Left colon (tissue), 2 donors: Measurements from ENCODE around the gene BORCS5. TPM values are rescaled to one million over a fixed set of nuclear protein-coding genes. Genes with fewer than 3 reads are reported as not detected.

Experiments
- ATAC-seq: fragments of 200-7000 bp; cut with Tn5 transposase; one replicate; pipeline ENCODE4 v1.9.1; 2020; ENCODE audit warnings: mild to moderate bottlenecking, moderate library complexity
- DNase-seq, 2 donors: peaks; one replicate each; pipeline ENCODE4 v3.0.0-alpha.2; 2020
- intact Hi-C, 2 donors: fragments of 100-400 bp; cut with DNase I in 1 of 2; cut with micrococcal nuclease in 1 of 2; formaldehyde crosslinking; loops; one replicate each; pipeline versions ENCODE4 v1.11.2 to v1.14.0; 2022; cut with DNase I, micrococcal nuclease
- total RNA-seq, 2 donors: library from RNA; stranded (reverse); fragmentation: NEBNext Ultra II Directional; extraction: Animal tissue kit (Norgen Biotek cat#: 25700); gene quantifications; one replicate each; pipeline ENCODE4 v1.2.1, GENCODE V29; 2021
- donor health status: DM: no; HTN: no; CAD: no.
- donor health status: DM: yes; HTN: yes; CAD: no.

The BORCS5 gene
- total RNA-seq, 2 donors from 2014 or later, result 12.2 to 13.8 TPM

GRCh38 chr12:12378616-12379015 lies 21.7 kb downstream of the BORCS5 start:
- no peak for ATAC-seq
- no peak for DNase-seq
- intact Hi-C loops, result loop anchor here in 1 of 2 donors (5.0 to 10.0 kb wide), 2 partner anchors 186 to 324 kb away; partner anchors contain the start of gene DUSP16

GRCh38 chr12:12379831-12380730 lies 23.2 kb downstream of the BORCS5 start:
- DNase-seq, result no peak
- peak; percentile 49 for ATAC-seq
- intact Hi-C loops, result loop anchor here in 1 of 2 donors (5.0 to 10.0 kb wide), 2 partner anchors 185 to 322 kb away; partner anchors contain the start of gene DUSP16

- intact Hi-C loops, result no loop called here
- ATAC-seq, result no peak
- no peak for DNase-seq
Observed at GRCh38 chr12:12380949-12381593, 24.2 kb downstream of the BORCS5 start.

- intact Hi-C loops, result no loop called here
- no peak for ATAC-seq
- no peak for DNase-seq
Observed at GRCh38 chr12:12381982-12382381, 25.1 kb downstream of the BORCS5 start.

GRCh38 chr12:12384571-12385340 lies 27.9 kb downstream of the BORCS5 start:
- ATAC-seq (peak; percentile 89), DNase-seq (peak; percentile 34 to 40)
- intact Hi-C loops, result no loop called here

- DNase-seq, result no peak
- intact Hi-C loops, result no loop called here
- ATAC-seq, result no peak
Observed at GRCh38 chr12:12387501-12387900, 30.6 kb downstream of the BORCS5 start.

- ATAC-seq (no peak), DNase-seq (no peak)
- intact Hi-C loops, result no loop called here
Observed at GRCh38 chr12:12392413-12392812, 35.5 kb downstream of the BORCS5 start.

- ATAC-seq, result no peak
- intact Hi-C loops, result no loop called here
Observed at GRCh38 chr12:12393171-12393570, 36.3 kb downstream of the BORCS5 start.

GRCh38 chr12:12396694-12397093 lies 39.8 kb downstream of the BORCS5 start:
- DNase-seq, result no peak
- intact Hi-C loops, result no loop called here
- ATAC-seq, result no peak

More at GRCh38 chr12:12393171-12393570, 36.3 kb downstream of the BORCS5 start:
- DNase-seq, result no peak

- no peak for ATAC-seq
- DNase-seq, result no peak
- intact Hi-C loops, result no loop called here
Observed at GRCh38 chr12:12397184-12397583, 40.3 kb downstream of the BORCS5 start.

- DNase-seq (no peak), ATAC-seq (no peak)
- intact Hi-C loops, result no loop called here
Observed at GRCh38 chr12:12398026-12398859, 41.4 kb downstream of the BORCS5 start.

- DNase-seq (no peak), ATAC-seq (no peak)
- intact Hi-C loops, result no loop called here
Observed at GRCh38 chr12:12399161-12399560, 42.3 kb downstream of the BORCS5 start.

GRCh38 chr12:12399776-12400305 lies 43.0 kb downstream of the BORCS5 start:
- DNase-seq, result no peak
- ATAC-seq, result no peak
- intact Hi-C loops, result no loop called here

GRCh38 chr12:12400793-12401192 lies 43.9 kb downstream of the BORCS5 start:
- intact Hi-C loops, result no loop called here
- DNase-seq (no peak), ATAC-seq (no peak)

GRCh38 chr12:12403264-12404248 lies 46.7 kb downstream of the BORCS5 start:
- intact Hi-C loops, result no loop called here
- DNase-seq, result peak in 1 of 2 donors; percentile 66
- peak; percentile 86 for ATAC-seq

- no peak for ATAC-seq
- intact Hi-C loops, result no loop called here
- DNase-seq, result no peak
Observed at GRCh38 chr12:12404297-12404696, 47.4 kb downstream of the BORCS5 start.

GRCh38 chr12:12405882-12406281 lies 49.0 kb downstream of the BORCS5 start:
- peak; percentile 63 for ATAC-seq
- peak; percentile 72 to 76 for DNase-seq
- intact Hi-C loops, result no loop called here
